Measurements from ENCODE around the gene CDK13.
"Not testable (repeated sequence)": the region's sequence is repeated elsewhere in the genome, so short reads cannot be mapped to it uniquely, and the experiment has no call there.

Gene CDK13

GRCh38 chr7:40097728-40098127, 147.7 kb downstream of the CDK13 start:
- no peak overlapping the region for H3K4me3 ChIP-seq (ENCODE audit: control insufficient read depth, low read depth, low read length)
- no peak for TF ChIP-seq CTCF (conservative IDR thresholded peaks at IDR 0.05; ENCODE audit: control insufficient read depth, insufficient read depth, low read depth, low read length)
- no peak for DNase-seq (ENCODE audit: low read depth)

GRCh38 chr7:40098810-40099209, 148.8 kb downstream of the CDK13 start:
- no peak overlapping the region for H3K4me3 ChIP-seq (ENCODE audit: control insufficient read depth, low read depth, low read length)
- DNase-seq (ENCODE audit: low read depth) = no peak
- no peak for TF ChIP-seq CTCF (conservative IDR thresholded peaks at IDR 0.05; ENCODE audit: control insufficient read depth, insufficient read depth, low read depth, low read length)

GRCh38 chr7:40099837-40100236, 149.8 kb downstream of the CDK13 start:
- no peak for TF ChIP-seq CTCF (conservative IDR thresholded peaks at IDR 0.05; ENCODE audit: control insufficient read depth, insufficient read depth, low read depth, low read length)
- no peak for DNase-seq (ENCODE audit: low read depth)
- H3K4me3 ChIP-seq (ENCODE audit: control insufficient read depth, low read depth, low read length) = no peak overlapping the region

- no peak for DNase-seq (ENCODE audit: low read depth)
- no peak for TF ChIP-seq CTCF (conservative IDR thresholded peaks at IDR 0.05; ENCODE audit: control insufficient read depth, insufficient read depth, low read depth, low read length)
- no peak overlapping the region for H3K4me3 ChIP-seq (ENCODE audit: control insufficient read depth, low read depth, low read length)
Observed at GRCh38 chr7:40101201-40101600, 151.1 kb downstream of the CDK13 start.

GRCh38 chr7:40102897-40103296, 152.8 kb downstream of the CDK13 start:
- no peak for DNase-seq (ENCODE audit: low read depth)
- no peak for TF ChIP-seq CTCF (conservative IDR thresholded peaks at IDR 0.05; ENCODE audit: control insufficient read depth, insufficient read depth, low read depth, low read length)
- no peak overlapping the region for H3K4me3 ChIP-seq (ENCODE audit: control insufficient read depth, low read depth, low read length)

- no peak for DNase-seq (ENCODE audit: low read depth)
- TF ChIP-seq CTCF (conservative IDR thresholded peaks at IDR 0.05; ENCODE audit: control insufficient read depth, insufficient read depth, low read depth, low read length) = no peak
- H3K4me3 ChIP-seq (ENCODE audit: control insufficient read depth, low read depth, low read length) = no peak overlapping the region
Observed at GRCh38 chr7:40105879-40106473, 155.9 kb downstream of the CDK13 start.

- TF ChIP-seq CTCF (conservative IDR thresholded peaks at IDR 0.05; ENCODE audit: control insufficient read depth, insufficient read depth, low read depth, low read length) = no peak
Observed at GRCh38 chr7:40115936-40116335, 165.9 kb downstream of the CDK13 start.

GRCh38 chr7:40117199-40117598, 167.1 kb downstream of the CDK13 start:
- H3K4me3 ChIP-seq (ENCODE audit: control insufficient read depth, low read depth, low read length); DNase-seq (ENCODE audit: low read depth): not testable (repeated sequence)

More at GRCh38 chr7:40115936-40116335, 165.9 kb downstream of the CDK13 start:
- no peak for DNase-seq (ENCODE audit: low read depth)
- H3K4me3 ChIP-seq (ENCODE audit: control insufficient read depth, low read depth, low read length) = no peak overlapping the region

GRCh38 chr7:40118201-40118600, 168.1 kb downstream of the CDK13 start:
- H3K4me3 ChIP-seq (ENCODE audit: control insufficient read depth, low read depth, low read length); DNase-seq (ENCODE audit: low read depth): not testable (repeated sequence)

All from fibroblast of mammary gland (primary cell).